ENCODE results near the gene DACH1.

The DACH1 gene

DNA sequence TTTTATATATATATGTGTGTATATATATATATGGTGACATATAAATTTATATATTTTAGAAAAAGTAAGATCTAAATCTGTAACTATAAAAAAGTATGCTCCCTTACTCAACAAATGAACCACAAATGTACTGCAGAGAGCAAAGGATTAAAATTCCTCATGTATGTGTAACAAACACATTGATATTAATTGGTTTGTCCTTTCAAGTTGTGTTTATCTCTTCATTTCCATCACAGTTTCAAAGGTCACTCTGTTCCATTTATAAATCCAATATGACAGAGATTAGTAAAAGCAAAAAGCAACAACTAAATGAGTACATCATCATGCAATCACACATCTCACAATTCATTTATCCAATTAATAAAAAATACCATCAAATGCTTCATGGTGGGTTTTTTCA is 247.9 kb downstream of the DACH1 start:
- no peak for DNase-seq

DNA sequence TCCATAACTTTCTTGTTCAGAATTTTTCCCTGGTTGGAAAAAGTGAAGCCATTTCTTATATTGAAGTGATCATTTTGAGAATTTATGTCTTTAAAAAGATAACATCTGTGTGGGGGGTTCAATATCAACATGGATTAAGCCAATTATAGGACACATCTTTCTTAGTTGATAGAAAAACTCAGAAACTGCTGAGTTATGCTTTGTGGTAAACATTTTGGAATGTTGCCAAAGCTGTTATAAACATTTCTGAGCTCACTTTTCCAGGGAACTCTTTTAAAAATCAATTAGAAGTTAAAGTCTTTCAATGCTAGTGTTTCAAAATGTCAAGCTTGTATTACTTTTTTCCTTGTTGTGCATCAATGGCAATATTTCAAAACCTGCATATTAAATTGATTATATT is 248.8 kb downstream of the DACH1 start:
- no peak for DNase-seq

DNA sequence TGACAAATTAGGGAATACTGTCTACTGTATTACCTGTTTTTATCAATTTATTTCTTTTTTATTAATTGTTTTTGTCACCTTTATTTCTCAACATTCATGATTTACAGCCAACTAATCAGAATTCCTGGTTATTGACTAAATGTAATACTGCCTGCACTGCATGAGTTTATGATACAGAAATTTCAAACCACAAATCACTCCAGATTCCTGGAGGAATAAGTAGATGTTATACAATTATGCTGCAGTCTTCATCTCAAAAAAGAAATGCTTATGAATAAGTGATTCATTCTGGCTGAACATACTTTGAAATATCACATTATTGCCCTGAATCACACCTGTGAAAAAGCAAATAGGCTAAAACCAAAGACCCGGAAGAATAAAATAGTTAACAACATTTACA is 249.7 kb downstream of the DACH1 start:
- DNase-seq: no peak

DNA sequence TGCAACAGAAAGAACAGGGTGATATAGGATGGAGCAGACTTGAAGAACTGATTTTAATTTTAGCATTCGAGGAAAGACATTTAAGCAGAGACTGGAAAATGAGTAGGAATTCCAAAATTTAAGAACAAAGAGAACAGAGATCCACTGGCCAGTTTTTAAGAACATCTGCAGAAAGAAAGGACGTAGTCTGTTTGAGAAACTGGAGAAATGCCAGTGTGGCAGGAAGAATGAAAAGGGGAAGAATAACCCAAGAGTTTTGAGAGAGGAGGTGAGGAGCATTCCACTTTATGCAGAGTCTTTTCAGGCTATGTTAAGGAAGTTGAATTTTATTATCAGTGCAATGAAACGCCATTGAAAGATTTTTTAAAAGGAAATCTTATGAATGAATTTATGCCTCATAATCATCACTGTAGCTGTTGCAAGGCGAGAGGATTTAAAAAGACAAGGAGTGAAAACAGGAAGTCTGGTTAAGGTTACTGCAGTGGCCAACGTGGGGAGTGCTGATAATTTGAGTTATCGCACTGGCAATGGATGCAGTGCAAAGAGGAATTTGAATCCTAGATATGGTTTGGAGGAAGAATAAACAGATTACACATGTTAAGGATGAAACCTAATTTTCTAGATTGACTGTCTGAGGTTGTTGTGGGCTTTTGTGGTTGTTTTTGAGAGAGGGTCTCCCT is 253.8 kb downstream of the DACH1 start:
- no peak for DNase-seq

DNA sequence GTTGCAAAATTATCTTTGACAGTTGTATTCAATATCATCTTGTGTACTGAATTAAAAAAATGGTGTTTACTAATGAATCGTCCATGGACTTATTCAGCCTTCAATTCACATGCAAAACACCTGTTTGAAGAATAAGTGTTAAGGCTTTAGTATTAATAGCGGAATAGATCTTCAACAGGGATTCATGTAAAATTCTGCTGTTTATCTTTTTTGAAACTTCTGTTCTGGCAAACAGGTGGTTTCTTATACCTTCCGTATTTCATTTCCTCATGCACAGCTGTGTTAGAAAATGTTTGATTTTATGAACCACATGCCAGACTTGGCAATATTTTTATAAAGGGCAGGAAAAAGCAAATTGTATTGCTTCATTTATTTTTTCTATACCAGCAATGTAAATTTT is 255.7 kb downstream of the DACH1 start:
- DNase-seq: no peak

DNA sequence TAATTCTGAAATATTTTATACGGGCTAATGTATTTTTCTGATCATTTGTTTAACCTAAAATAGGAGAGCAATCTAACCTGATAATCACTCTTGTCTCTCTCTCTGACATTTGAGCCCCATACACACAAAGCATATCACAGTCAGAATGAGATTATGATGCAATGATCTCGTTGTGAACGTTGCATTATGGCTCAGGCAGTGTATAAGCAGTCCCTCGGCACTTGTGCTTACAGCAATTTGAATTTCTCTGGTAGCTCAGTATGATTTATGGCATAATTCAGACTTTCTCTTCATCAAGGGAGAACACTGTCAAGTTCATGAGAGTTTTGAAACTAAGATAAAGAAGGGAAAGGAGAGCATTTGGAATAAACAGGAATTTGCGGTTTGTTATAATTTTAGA is 256.1 kb downstream of the DACH1 start:
- peak; percentile 29 for DNase-seq

DNA sequence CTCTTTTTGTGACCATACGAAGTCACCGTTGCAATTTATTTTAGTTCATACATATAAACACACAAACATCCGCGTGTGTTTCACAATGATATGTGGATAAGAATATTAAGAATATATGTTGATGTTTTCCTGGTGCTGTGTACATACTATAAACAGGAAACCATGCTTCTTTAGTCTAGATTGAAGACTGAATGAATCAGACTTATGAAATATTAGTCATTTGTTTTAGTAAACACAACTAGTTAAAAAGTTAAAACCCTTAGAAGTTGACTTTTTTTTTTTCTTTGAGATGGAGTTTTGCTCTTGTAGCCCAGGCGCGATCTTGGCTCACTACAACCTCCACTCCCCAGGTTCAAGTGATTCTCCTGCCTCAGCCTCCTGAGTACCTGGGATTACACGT is 257.7 kb downstream of the DACH1 start:
- DNase-seq: no peak

DNA sequence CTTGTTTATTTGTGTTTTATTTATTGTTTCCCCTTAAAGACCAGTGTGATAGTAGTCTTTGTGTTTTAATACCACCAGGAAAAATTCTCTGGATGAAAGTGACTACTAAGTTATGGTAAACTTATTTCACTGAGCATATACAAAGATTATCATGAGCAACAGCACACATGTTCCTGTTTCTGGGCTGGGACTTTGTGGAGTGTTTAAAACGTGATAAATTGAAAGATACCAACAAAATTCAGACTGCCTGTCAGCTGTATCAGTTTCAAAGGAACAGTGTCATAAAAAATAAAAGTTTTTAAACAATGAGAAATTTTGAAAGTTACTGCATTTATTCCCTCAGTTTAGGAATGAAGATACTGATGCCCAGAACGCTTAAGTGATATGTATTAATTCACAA is 259.4 kb downstream of the DACH1 start:
- no peak for DNase-seq

DNA sequence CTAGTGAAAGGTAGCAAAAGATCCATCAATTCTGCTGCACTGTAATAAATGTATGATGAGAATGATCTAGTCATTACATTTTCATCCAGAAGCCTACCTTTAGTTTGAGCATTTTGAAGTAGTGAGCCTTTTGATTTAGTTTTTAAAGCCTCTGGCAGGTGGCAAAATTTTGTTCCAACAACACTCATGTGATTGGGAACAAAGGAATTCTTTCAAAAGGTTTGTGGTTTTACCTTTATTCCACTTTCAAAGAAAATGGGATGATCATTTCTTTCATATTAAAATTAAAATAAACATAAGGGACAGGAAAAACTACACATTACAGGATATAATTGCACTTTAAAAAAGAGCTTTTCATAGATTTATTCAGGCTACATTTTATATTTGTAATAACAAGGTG is 260.2 kb downstream of the DACH1 start:
- DNase-seq: no peak

DNA sequence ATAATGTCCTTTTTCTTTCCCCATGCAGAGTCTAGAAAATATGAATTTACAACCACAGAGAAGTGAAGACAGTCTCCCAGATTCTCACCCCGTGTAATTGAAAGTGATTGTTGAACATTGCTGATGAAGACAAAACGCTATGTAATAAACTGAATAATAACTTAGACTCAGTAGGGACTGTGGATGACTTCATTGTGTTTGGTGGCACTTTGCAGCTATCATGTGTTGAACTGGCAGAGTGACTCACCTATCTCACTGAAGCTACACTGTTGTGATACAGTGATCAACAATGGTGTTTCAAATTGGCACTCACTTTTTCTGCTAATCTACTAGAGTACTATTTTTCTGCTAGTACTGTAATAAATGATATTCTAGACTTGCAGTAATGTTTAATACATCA is 261.3 kb downstream of the DACH1 start:
- no peak for DNase-seq

DNA sequence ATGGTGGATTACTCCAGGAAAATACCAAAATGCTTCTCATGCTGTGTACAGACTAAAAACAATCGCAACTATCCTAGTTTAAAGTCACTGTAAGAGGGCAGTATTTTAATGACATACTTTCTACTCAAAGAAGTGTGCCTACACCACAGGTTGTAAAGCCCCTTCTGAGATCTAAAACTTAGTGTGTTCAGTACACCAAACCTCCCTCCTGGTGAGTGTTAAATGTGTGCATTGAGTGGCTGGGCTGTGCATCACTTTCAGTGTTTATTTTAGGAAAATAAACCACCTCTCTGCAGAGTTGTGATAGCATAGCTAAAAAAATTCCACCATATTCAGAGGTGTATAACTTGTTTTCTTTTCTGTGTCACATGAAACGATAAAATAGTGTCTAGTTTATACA is 263.7 kb downstream of the DACH1 start:
- DNase-seq: no peak

DNA sequence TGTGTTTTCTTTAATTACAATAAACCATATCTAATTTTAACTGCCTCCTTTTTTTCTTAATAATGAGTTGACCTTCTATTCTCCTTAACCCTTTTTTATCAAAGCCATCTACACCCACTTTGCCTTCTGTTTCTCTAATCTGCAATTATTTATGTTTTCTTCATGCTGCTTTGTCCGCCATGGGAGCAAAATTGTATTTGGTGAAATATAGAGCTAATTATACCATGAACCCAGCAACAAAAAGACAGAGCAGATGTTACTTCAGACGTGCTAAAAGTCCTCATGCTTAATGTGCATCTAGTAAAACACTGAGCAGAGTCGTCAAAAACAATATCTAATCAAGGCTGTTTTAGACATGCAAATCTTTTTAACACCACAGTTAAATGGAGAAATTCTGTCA is 264.7 kb downstream of the DACH1 start:
- DNase-seq: no peak

DNA sequence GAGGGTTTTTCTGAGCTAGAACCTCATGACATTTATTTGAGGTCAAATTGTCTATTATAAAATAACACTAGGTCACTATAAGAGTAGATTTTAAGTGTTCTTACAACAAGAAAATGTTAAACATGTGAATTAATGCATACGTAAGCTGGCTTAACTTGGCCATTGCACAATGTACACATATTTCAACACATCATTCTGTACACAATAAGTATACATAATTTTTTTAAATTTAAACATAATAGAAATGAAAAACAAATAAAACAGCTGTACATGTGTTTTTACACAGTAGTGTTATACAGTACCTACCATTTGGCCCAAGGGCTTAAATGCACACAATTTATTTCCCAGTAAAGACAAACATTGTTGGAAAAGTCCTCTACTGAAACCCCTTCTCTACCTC is 269.9 kb downstream of the DACH1 start:
- DNase-seq: no peak

DNA sequence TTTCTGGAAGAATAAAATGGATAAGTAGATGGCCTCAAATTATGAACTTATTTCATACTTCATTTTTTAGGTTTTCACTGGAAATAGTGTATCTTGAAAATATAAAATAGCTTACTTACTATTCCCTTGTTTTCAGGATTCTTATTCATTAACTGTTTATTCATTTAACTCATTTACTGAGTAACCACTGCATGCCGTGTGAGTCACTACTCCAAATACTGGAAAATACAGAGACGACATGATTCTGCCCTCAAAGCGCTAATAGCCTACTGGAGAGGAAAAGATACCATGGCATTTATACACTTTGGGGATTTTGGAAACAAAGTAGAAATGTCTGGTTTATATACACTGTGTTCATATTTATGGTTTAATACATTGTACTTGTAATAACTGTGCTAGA is 270.9 kb downstream of the DACH1 start:
- DNase-seq: no peak

DNA sequence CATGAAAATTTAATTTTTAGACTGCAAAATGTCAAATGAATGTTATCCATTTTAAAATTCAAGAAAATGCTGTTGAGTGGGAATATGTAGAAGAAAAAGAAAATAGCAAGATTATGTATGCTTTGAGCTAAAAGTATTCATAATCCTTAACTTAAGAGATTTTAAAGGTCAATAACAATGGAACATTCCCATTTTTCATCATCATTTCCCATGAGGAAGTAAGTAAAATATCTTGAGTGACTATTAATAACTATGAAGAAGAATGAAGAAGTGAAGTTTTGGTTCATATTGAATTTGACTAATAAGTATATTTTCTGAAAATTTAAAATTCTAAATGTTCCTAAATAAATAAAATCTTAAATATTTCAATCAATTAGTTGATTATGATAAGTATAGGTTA is 273.4 kb downstream of the DACH1 start:
- DNase-seq: no peak

DNA sequence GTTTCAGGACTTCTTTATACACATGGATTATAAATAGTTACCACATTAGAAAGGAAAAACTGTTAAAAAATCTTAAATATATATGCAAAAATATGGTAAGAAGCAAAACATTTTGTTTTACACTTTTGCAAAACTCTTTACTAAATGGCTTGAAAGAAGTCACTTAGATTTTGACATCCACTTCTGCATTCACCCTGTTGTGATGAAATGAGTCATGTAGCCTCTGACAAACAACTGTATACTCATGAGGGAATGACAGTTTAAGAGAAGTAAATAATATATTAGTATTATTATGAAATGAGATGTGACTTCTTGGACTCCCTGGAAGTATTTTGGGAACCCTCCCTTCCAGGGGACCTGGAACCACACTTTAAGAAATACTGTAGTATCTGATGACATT is 275.6 kb downstream of the DACH1 start:
- DNase-seq: no peak

DNA sequence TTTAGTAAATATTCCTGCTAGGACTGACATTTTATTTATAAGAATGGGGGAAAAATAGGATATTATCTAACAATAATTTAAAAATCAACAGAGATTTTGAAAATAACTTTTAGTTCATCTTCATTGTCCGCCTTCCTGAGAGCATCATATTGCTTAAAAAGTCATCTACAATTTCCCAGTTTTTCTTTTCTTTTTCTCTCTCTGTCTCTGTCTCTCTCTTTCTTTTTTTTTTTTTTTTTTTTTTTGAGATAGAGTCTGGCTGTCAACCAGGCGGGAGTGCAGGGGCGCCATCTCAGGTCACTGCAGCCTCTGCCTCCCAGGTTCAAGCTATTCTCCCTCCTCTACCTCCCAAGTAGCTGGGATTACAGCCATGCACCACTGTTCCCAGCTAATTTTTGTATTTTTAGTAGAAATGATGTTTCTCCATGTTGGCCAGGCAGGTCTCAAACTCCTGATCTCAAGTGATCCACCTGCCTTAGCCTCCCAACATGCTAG is 276.3 kb downstream of the DACH1 start:
- no peak for DNase-seq

DNA sequence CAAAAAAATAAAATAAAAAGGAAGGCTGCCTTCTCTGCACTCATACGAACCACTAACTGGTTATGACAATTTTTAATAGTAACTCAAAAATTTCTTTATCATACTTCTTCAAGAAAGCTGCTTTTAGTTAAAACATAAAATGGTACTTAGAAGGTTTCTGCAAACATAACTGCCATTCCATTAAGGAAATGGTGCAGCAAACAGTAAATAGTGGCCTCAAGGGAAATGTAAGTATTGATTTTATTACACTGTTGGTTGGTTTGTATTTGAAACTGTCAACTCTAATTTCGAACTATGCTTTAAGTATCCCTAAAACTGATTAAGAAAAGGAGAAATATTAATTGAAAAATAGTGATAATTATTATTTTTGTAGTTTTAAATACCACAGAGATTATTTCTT is 278.0 kb downstream of the DACH1 start:
- DNase-seq: no peak

DNA sequence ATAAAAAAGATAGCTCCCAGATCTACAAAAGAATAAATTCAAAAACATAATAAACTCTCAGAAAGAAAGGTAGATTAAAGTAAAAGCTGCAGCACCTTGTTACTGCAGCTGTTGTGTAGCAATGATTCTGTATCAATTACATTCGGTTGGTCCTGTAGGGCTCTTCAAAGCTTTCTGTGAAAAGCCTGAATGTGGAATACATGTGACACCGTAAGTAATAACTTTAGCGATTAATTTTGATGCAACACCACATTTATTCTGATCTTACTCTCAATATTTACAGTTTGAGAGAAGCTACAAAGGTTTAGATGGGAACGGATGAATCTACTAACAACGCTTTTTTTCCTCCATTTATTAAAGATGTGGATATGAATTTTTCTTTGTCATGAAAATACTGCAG is 279.2 kb downstream of the DACH1 start:
- no peak for DNase-seq

DNA sequence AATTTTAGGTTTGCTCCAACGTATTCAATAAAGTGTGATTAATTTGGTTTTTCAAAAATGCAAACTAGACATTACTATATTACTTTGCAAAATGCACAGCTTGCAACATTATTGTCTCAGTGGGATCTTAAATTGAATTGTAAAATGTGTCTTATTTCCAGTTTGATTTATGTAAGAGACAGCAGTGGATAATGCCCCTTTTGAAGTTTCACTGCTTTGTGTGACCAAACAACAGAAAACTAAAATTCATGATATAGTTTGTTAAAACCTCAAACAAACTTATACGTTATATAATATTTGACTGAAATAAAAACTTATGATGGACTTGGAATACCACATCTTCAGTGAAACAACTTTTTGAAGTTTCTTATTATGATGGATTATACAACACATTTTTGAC is 279.8 kb downstream of the DACH1 start:
- no peak for DNase-seq

DNA sequence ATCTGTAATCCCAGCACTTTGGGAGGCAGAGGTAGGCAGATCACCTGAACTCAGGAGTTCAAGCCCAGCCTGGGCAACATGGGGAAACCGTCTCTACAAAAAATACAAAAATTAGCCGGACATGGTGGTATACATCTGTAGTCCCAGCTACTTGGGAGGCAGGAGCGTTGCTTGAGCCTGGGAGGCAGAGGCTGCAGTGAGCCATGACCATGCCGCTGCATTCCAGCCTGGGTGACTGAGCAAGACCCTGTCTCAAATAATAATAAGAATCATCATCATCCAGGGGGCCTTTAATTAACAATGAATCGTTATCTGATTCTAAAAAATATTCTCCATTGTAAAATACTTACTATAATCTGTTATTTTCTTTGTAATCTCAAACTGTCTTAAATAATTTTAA is 283.4 kb downstream of the DACH1 start:
- no peak for DNase-seq

DNA sequence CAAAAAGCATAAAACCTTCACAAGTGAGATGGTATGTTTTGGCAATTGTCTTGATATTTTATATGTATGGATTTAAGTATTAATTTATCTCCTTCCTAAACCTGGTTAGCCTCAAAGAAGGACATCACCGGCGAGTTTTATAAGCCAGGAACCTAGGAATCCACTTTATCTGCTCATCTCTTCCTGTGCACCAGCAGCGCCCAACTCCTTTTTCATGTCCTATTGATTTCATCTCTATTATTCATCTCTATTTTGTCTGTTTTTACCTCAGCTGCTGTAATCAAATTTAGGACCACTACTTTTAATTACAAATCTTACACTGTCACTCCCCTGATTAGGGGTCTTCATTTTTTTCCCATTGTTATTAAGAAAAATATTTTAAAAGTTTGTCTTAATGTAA is 286.4 kb downstream of the DACH1 start:
- DNase-seq: no peak

DNA sequence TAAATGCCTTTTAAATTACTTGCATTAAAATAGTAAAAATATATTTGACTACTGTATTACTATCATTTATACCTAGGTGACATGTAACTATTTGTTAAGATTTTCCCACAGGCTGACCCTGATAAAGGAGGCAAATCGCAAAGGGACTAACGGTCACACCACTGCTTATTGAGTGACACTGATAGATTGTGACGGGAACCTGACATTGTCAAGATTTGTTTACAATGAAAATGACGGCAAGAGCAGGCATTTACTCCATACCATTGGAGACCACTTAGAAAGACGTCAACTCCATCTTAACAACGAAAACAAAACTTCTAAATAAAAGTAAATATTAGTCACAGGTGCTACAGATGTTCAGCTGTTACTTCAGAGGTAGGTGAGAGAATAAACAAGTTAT is 289.0 kb downstream of the DACH1 start:
- DNase-seq: no peak

DNA sequence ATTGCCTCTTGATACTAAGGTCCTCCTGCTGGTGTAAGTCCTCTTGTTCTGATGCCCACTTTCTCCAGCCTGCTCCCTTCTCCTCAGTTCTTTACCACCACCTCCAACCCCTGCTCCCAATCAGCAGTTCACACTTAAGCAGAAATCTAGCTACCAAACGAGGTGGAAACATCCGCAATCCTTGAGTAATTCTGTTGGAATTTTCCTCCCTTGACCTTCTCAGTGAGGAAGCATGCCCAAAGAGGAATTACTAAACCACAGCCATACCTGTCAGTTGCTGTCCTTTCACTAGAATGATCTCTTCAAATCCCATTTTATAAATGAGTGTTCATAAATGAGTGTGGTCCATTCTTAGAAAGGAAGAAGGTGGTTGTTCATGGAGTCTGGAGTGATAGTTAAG is 289.9 kb downstream of the DACH1 start:
- no peak for DNase-seq

DNA sequence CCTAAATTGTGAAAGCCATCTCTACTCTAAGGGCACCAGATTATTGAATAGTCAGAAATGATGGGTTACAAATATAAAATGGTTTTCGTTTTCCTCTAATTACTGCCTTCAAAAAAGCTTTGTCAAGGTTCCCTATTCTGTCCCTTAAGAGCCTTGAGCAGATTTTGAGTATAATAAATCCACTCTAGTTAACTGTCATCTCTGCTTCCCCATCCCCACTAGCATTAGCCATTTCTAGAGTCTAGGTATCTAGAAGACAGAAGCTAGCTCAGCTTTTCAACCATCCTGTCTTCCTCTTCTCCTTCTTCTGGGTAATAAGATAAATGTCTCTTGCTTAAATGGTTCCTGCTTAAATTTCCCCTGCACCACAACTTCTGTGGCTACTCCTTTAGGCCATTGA is 290.4 kb downstream of the DACH1 start:
- no peak for DNase-seq

DNA sequence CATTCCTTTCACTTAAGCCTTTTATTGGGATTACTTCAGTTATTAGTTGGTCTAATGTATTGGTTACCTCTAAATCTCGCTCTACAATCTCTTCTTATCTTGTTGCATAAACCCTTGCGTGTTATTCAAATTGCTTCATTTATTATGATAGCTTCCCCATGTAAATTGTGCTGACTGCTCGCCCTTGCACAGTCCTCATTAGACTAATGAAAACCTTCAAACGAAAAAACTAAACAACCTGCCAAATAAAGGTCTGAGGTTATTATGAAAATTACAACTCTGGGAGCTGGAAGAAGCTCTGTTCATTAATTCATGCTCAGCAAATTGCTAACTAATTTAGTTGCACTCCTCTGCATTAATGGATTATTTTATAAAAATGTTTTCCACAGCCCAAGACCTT is 320.1 kb downstream of the DACH1 start:
- DNase-seq: no peak
